WERI-Rb-1 (cell line): ENCODE data around the gene EAPP.
"Not testable (repeated sequence)": the region's sequence is repeated elsewhere in the genome, so short reads cannot be mapped to it uniquely, and the experiment has no call there.

ENCODE experiments used
- DNase-seq: peaks from one replicate; pipeline ENCODE4 v3.0.0-alpha.2; 2020
- H3K27ac ChIP-seq: fragments of 250-450 bp; sonication (Bioruptor Pico); 2 replicates; pipeline ENCODE4 v1.5.1; 2020; ENCODE audit warnings: mild to moderate bottlenecking, moderate library complexity
- H3K27me3 ChIP-seq: fragments of 250-450 bp; sonication (Bioruptor Pico); 2 replicates; pipeline ENCODE4 v1.5.1; 2021; ENCODE audit warnings: mild to moderate bottlenecking, low read depth, moderate library complexity; ENCODE audit not compliant: insufficient read depth, severe bottlenecking
- H3K36me3 ChIP-seq: fragments of 250-450 bp; sonication (Bioruptor Pico); 2 replicates; pipeline ENCODE4 v1.5.1; 2020; ENCODE audit warnings: mild to moderate bottlenecking, moderate library complexity
- H3K4me3 ChIP-seq: 2 replicates; pipeline ENCODE4 v1.5.1; 2011; ENCODE audit warnings: low read depth, mild to moderate bottlenecking, control low read depth, low read length
- H3K9me3 ChIP-seq: fragments of 250-450 bp; sonication (Bioruptor Pico); 2 replicates; pipeline ENCODE4 v1.5.1; 2021; ENCODE audit warnings: mild to moderate bottlenecking, moderate library complexity; ENCODE audit not compliant: severe bottlenecking
- TF ChIP-seq, protein P1 (sequence below): IDR thresholded peaks from 2 replicates; pipeline ENCODE4 v1.5.1; 2011; ENCODE audit warnings: low read depth, mild to moderate bottlenecking, control low read depth, inconsistent platforms, low read length

Gene EAPP

GRCh38 chr14:34507459-34507858 is 32.0 kb downstream of the EAPP start:
- Histone ChIP-seq H3K4me3 (no peak overlapping the region), H3K27ac (no peak overlapping the region), H3K9me3 (no peaks in the 10 kb centered on the region), H3K36me3 (no peaks in the 10 kb centered on the region), H3K27me3 (no peaks in the 10 kb centered on the region)
- DNase-seq = no peak
- TF ChIP-seq, protein P1, sequence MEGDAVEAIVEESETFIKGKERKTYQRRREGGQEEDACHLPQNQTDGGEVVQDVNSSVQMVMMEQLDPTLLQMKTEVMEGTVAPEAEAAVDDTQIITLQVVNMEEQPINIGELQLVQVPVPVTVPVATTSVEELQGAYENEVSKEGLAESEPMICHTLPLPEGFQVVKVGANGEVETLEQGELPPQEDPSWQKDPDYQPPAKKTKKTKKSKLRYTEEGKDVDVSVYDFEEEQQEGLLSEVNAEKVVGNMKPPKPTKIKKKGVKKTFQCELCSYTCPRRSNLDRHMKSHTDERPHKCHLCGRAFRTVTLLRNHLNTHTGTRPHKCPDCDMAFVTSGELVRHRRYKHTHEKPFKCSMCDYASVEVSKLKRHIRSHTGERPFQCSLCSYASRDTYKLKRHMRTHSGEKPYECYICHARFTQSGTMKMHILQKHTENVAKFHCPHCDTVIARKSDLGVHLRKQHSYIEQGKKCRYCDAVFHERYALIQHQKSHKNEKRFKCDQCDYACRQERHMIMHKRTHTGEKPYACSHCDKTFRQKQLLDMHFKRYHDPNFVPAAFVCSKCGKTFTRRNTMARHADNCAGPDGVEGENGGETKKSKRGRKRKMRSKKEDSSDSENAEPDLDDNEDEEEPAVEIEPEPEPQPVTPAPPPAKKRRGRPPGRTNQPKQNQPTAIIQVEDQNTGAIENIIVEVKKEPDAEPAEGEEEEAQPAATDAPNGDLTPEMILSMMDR = no peak

DNA sequence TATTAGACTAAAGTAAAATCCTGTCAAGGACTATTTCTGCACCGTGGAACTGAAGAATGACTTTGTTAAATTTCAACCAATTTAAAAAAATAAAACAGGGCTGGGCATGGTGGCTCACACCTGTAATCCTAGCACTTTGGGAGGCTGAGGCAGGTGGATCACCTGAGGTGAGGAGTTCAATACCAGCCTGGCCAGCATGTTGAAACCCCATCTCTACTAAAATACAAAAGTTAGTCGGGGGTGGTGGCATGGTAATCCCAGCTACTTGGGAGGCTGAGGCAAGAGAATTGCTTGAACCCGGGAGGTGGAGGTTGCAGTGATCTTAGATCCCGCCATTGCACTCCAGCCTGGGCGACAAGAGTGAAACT is 34.4 kb downstream of the EAPP start:
- H3K9me3 ChIP-seq, H3K27me3 ChIP-seq, DNase-seq, H3K36me3 ChIP-seq, H3K27ac ChIP-seq, H3K4me3 ChIP-seq: not testable (repeated sequence)

DNA sequence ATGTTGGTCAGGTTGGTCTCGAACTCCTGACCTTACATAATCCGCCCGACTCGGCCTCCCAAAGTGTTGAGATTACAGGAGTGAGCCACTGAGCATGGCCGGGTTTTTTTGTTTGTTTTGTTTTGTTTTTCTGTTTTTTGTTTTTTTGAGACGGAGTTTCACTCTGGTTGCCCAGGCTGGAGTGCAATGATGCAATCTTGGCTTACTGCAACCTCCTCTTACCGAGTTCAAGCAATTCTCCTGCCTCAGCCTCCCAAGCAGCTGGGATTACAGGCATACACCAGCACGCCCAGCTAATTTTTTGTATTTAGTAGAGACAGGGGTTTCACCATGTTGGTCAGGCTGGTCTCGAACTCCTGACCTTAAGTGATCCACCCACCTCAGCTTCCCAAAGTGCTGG is 35.5 kb downstream of the EAPP start:
- not testable (repeated sequence) for H3K27ac ChIP-seq, H3K9me3 ChIP-seq, H3K36me3 ChIP-seq, H3K27me3 ChIP-seq, DNase-seq, H3K4me3 ChIP-seq

- Histone ChIP-seq H3K9me3 (no peaks in the 10 kb centered on the region), H3K36me3 (no peaks in the 10 kb centered on the region), H3K27me3 (no peaks in the 10 kb centered on the region), H3K27ac (no peak overlapping the region), H3K4me3 (no peak overlapping the region)
- DNase-seq = no peak
- TF ChIP-seq, protein P1 = no peak
Measured at GRCh38 chr14:34502545-34503225, 36.8 kb downstream of the EAPP start.

DNA sequence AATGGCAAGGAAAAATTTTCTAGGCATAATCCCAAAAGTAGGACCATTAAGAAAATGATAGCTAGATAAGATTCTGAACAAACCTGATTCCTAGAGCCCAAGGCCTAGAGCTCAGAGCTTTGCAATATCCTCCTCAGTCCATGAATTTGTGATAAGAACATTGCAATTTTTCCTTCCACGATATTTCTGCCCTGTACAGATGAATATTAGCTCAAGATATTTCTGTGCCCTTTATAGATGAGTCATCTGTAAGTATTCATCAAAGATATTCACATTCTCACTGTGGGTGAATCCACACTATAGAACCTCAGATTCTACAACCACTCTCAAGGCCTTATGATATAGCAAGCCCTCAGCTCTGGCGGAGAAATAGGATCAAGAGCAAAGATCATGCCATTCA is 37.5 kb downstream of the EAPP start:
- Histone ChIP-seq H3K27ac (no peak overlapping the region), H3K9me3 (no peaks in the 10 kb centered on the region), H3K27me3 (no peaks in the 10 kb centered on the region), H3K36me3 (no peaks in the 10 kb centered on the region), H3K4me3 (no peak overlapping the region)
- DNase-seq = no peak
- TF ChIP-seq, protein P1 = no peak

- H3K27ac ChIP-seq = no peak overlapping the region
- H3K4me3 ChIP-seq = no peak overlapping the region
- H3K36me3 ChIP-seq = no peaks in the 10 kb centered on the region
- TF ChIP-seq, protein P1 = no peak
- H3K27me3 ChIP-seq = no peaks in the 10 kb centered on the region
- no peak for DNase-seq
- no peaks in the 10 kb centered on the region for H3K9me3 ChIP-seq
Measured at GRCh38 chr14:34501004-34501580, 38.4 kb downstream of the EAPP start.
